CD4-positive, alpha-beta memory T cell (primary cell): ENCODE results near the gene LAMC1. TPM values are rescaled to one million over a fixed set of nuclear protein-coding genes. Genes with fewer than 3 reads are reported as not detected.

Experiments
- CTCF ChIA-PET: fragments of 350-600 bp; sonication (Branson Sonifier 250); formaldehyde crosslinking; loops from one replicate; lab custom pipeline; 2021; ENCODE audit warnings: inconsistent platforms; ENCODE audit not compliant: partially characterized antibody; lab: Charles Lee
- POLR2A ChIA-PET: fragments of 350-600 bp; sonication (Branson Sonifier 250); formaldehyde crosslinking; loops from one replicate; lab custom pipeline; 2021; ENCODE audit not compliant: partially characterized antibody; lab: Charles Lee
- DNase-seq, 5 donors: peaks; one replicate each; pipeline versions ENCODE4 v3.0.0 to v3.0.0-alpha.2; 2020 to 2022; ENCODE audit warnings: mixed read lengths in 1 of 5
- H3K27ac ChIP-seq: one replicate; pipeline ENCODE4 v1.7.0; 2013; ENCODE audit warnings: low read depth, low read length
- H3K27me3 ChIP-seq: 2 replicates; pipeline ENCODE4 v1.7.0; 2013; ENCODE audit warnings: mild to moderate bottlenecking, low read length, moderate library complexity; ENCODE audit not compliant: insufficient read depth
- H3K36me3 ChIP-seq: 2 replicates; pipeline ENCODE4 v1.7.0; 2013; ENCODE audit warnings: mild to moderate bottlenecking, low read length, moderate library complexity; ENCODE audit not compliant: insufficient read depth
- H3K4me1 ChIP-seq: 2 replicates; pipeline ENCODE4 v1.7.0; 2013; ENCODE audit warnings: mild to moderate bottlenecking, low read length, moderate library complexity; ENCODE audit not compliant: insufficient read depth
- H3K4me3 ChIP-seq, 2 donors: one replicate each; pipeline ENCODE4 v1.7.0; 2013; ENCODE audit warnings: low read length in 2 of 2, mild to moderate bottlenecking in 1 of 2
- H3K9me3 ChIP-seq, 2 donors: one replicate each; pipeline ENCODE4 v1.7.0; 2013; ENCODE audit warnings: low read length in 2 of 2, control low read depth in 1 of 2; ENCODE audit not compliant: control insufficient read depth in 1 of 2
- H3K27ac Mint-ChIP-seq, 7 donors: one replicate each; pipeline ENCODE4 v1.8.0; 2020 to 2021; ENCODE audit warnings: mixed read lengths in 7 of 7, mild to moderate bottlenecking in 6 of 7, inconsistent platforms in 3 of 7, moderate library complexity in 3 of 7
- H3K27me3 Mint-ChIP-seq, 2 donors: one replicate each; pipeline ENCODE4 v1.8.0; 2020 to 2021; ENCODE audit warnings: mixed read lengths in 2 of 2
- H3K36me3 Mint-ChIP-seq, 2 donors: one replicate each; pipeline ENCODE4 v1.8.0; 2020 to 2021; ENCODE audit warnings: mixed read lengths in 2 of 2, inconsistent platforms in 1 of 2, mild to moderate bottlenecking in 1 of 2
- H3K4me1 Mint-ChIP-seq, 4 donors: one replicate each; pipeline ENCODE4 v1.8.0; 2020 to 2021; ENCODE audit warnings: mixed read lengths in 4 of 4, mild to moderate bottlenecking in 1 of 4
- H3K4me3 Mint-ChIP-seq, 8 donors: one replicate each; pipeline ENCODE4 v1.8.0; 2020 to 2021; ENCODE audit warnings: mixed read lengths in 8 of 8, mild to moderate bottlenecking in 7 of 8, moderate library complexity in 6 of 8, inconsistent platforms in 3 of 8
- H3K9me3 Mint-ChIP-seq, 8 donors: one replicate each; pipeline ENCODE4 v1.8.0; 2020 to 2021; ENCODE audit warnings: mixed read lengths in 8 of 8, mild to moderate bottlenecking in 5 of 8, inconsistent platforms in 3 of 8, moderate library complexity in 1 of 8
- intact Hi-C: fragments of 100-400 bp; cut with micrococcal nuclease; formaldehyde crosslinking; loops from one replicate; pipeline ENCODE4 v1.15.1; 2023
- polyA plus RNA-seq, 2 donors: library from polyadenylated mRNA; unstranded; fragments of 300-500 nt; fragmentation: Illumina TruSeq; gene quantifications; one replicate each; pipeline ENCODE4 v1.2.3, GENCODE V29; 2021
- total RNA-seq, 2 experiments: library from RNA; stranded (reverse); gene quantifications; one replicate each; pipeline ENCODE4 v1.2.3, GENCODE V29; 2021

Gene LAMC1
- total and polyA plus RNA-seq, 4 experiments from 2014 or later, result 0.49 to 0.50 TPM; not detected in 2

GRCh38 chr1:183101841-183102276 is 78.6 kb downstream of the LAMC1 start:
- ChIA-PET CTCF (no interaction called here), POLR2A (no interaction called here)
- Histone ChIP-seq H3K27me3 (no peaks in the 10 kb centered on the region), H3K9me3 (no peaks in the 10 kb centered on the region), H3K36me3 (no peaks in the 10 kb centered on the region), H3K4me1 (no peaks in the 10 kb centered on the region), H3K4me3 (no peak overlapping the region), H3K27ac (no peak overlapping the region)
- no peak overlapping the region for H3K27ac Mint-ChIP-seq
- DNase-seq, result peak in 1 of 5 donors; percentile 19
- peaks cover 4 to 8% of the 10 kb centered on the region in 2 donors for H3K27me3 Mint-ChIP-seq
- no peak overlapping the region for H3K4me3 Mint-ChIP-seq
- H3K36me3 Mint-ChIP-seq, result no peaks in the 10 kb centered on the region
- no peaks in the 10 kb centered on the region for H3K9me3 Mint-ChIP-seq
- intact Hi-C loops, result no loop called here
- H3K4me1 Mint-ChIP-seq, result no peaks in the 10 kb centered on the region

DNA sequence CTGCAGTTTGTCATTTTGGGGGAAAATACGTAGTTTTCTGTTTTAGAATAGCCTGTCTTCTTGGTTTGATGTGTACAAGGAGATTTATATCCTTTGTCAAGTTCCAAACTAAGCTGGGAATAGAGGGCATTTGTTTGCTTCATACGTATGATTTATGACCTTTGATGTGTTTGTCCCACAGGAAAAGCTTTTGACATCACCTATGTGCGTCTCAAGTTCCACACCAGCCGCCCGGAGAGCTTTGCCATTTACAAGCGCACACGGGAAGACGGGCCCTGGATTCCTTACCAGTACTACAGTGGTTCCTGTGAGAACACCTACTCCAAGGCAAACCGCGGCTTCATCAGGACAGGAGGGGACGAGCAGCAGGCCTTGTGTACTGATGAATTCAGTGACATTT is 79.9 kb downstream of the LAMC1 start:
- Histone ChIP-seq H3K9me3 (no peaks in the 10 kb centered on the region), H3K4me1 (no peaks in the 10 kb centered on the region), H3K27me3 (no peaks in the 10 kb centered on the region), H3K27ac (no peak overlapping the region), H3K4me3 (no peak overlapping the region), H3K36me3 (no peaks in the 10 kb centered on the region)
- Mint-ChIP-seq H3K9me3 (no peaks in the 10 kb centered on the region), H3K4me3 (no peak overlapping the region), H3K36me3 (no peaks in the 10 kb centered on the region), H3K27ac (no peak overlapping the region), H3K4me1 (no peaks in the 10 kb centered on the region), H3K27me3 (peaks cover 4 to 8% of the 10 kb centered on the region in 2 donors)
- POLR2A ChIA-PET, result no interaction called here
- no peak for DNase-seq
- intact Hi-C loops, result no loop called here
- CTCF ChIA-PET, result no interaction called here

DNA sequence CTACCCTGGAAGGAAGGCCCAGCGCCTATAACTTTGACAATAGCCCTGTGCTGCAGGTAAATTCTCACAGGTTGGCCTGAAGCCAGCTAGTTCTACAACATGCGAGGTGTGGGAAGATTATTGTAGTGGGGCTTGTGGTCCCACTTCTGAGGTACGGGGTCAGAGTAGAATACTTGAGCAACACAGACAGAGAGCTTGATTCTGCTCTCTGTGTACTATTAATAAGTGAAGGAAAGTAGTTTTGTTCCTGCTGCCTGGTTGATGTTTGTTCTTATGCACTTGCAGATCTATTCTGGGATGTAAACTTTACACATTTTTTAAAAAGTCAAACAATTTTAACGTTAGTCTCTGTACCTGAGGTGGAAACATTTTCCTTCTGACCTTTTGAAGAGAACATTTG is 80.4 kb downstream of the LAMC1 start:
- Mint-ChIP-seq H3K36me3 (no peaks in the 10 kb centered on the region), H3K9me3 (no peaks in the 10 kb centered on the region), H3K27me3 (peaks cover 4 to 8% of the 10 kb centered on the region in 2 donors), H3K4me3 (no peak overlapping the region), H3K4me1 (no peaks in the 10 kb centered on the region), H3K27ac (no peak overlapping the region)
- no peaks in the 10 kb centered on the region for H3K36me3 ChIP-seq
- H3K27me3 ChIP-seq, result no peaks in the 10 kb centered on the region
- DNase-seq, result no peak
- POLR2A ChIA-PET, result no interaction called here
- H3K4me1 ChIP-seq, result no peaks in the 10 kb centered on the region
- no peak overlapping the region for H3K4me3 ChIP-seq
- CTCF ChIA-PET, result no interaction called here
- H3K27ac ChIP-seq, result no peak overlapping the region
- H3K9me3 ChIP-seq, result no peaks in the 10 kb centered on the region
- intact Hi-C loops, result no loop called here

- Histone ChIP-seq H3K27me3 (no peaks in the 10 kb centered on the region), H3K27ac (no peak overlapping the region), H3K9me3 (no peaks in the 10 kb centered on the region), H3K36me3 (no peaks in the 10 kb centered on the region), H3K4me1 (no peaks in the 10 kb centered on the region), H3K4me3 (no peak overlapping the region)
- no peaks in the 10 kb centered on the region for H3K4me1 Mint-ChIP-seq
- no peaks in the 10 kb centered on the region for H3K36me3 Mint-ChIP-seq
- H3K27me3 Mint-ChIP-seq, result peaks cover 7 to 8% of the 10 kb centered on the region in 2 donors
- no peak for DNase-seq
- ChIA-PET CTCF (no interaction called here), POLR2A (no interaction called here)
- no peak overlapping the region for H3K4me3 Mint-ChIP-seq
- intact Hi-C loops, result no loop called here
- H3K9me3 Mint-ChIP-seq, result no peaks in the 10 kb centered on the region
- no peak overlapping the region for H3K27ac Mint-ChIP-seq
Measured at GRCh38 chr1:183105449-183105848, 82.2 kb downstream of the LAMC1 start.

GRCh38 chr1:183106166-183106565 is 82.9 kb downstream of the LAMC1 start:
- Histone ChIP-seq H3K4me3 (no peak overlapping the region), H3K36me3 (no peaks in the 10 kb centered on the region), H3K4me1 (no peaks in the 10 kb centered on the region), H3K9me3 (no peaks in the 10 kb centered on the region), H3K27ac (no peak overlapping the region), H3K27me3 (no peaks in the 10 kb centered on the region)
- intact Hi-C loops, result no loop called here
- no peak for DNase-seq
- H3K36me3 Mint-ChIP-seq, result no peaks in the 10 kb centered on the region
- peaks cover 7 to 8% of the 10 kb centered on the region in 2 donors for H3K27me3 Mint-ChIP-seq
- no peaks in the 10 kb centered on the region for H3K9me3 Mint-ChIP-seq
- H3K4me3 Mint-ChIP-seq, result no peak overlapping the region
- no peaks in the 10 kb centered on the region for H3K4me1 Mint-ChIP-seq
- ChIA-PET POLR2A (no interaction called here), CTCF (interaction anchor here (1.2 kb wide), 1 partner anchor 9 kb away, joined by 3 read pairs; no protein-coding TSS in a partner anchor)
- no peak overlapping the region for H3K27ac Mint-ChIP-seq

DNA sequence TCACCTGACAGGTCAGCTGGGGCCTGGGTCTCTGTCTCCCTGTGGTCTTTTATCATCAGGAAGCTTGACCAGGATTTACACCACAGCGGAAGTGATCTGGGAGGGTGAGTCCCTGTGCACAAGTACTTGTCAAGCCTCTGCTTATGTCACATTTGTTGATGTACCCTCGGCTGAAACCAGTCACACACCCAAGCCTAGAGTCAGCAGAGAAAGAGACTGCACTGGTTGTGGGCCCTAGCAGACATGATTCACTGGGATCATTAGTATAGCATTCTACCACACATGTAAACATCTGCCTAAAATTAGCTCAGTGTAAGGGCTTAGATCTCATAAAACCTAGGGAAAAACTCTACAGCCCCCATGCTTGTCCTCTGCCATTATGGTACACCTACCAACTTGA is 83.5 kb downstream of the LAMC1 start:
- Mint-ChIP-seq H3K4me1 (no peaks in the 10 kb centered on the region), H3K9me3 (no peaks in the 10 kb centered on the region), H3K27me3 (peaks cover 7% of the 10 kb centered on the region in 2 donors), H3K27ac (no peak overlapping the region), H3K4me3 (no peak overlapping the region), H3K36me3 (no peaks in the 10 kb centered on the region)
- no peaks in the 10 kb centered on the region for H3K4me1 ChIP-seq
- no peaks in the 10 kb centered on the region for H3K27me3 ChIP-seq
- ChIA-PET POLR2A (no interaction called here), CTCF (interaction anchor here (1.2 kb wide), 1 partner anchor 10 kb away, joined by 3 read pairs; no protein-coding TSS in a partner anchor)
- no peaks in the 10 kb centered on the region for H3K9me3 ChIP-seq
- DNase-seq, result no peak
- intact Hi-C loops, result no loop called here
- no peak overlapping the region for H3K27ac ChIP-seq
- H3K36me3 ChIP-seq, result no peaks in the 10 kb centered on the region
- no peak overlapping the region for H3K4me3 ChIP-seq

- no peak for DNase-seq
- H3K4me1 ChIP-seq, result no peaks in the 10 kb centered on the region
- H3K4me3 Mint-ChIP-seq, result no peak overlapping the region
Measured at GRCh38 chr1:183110326-183110880, 87.2 kb downstream of the LAMC1 start.

More at GRCh38 chr1:183110326-183110880, 87.2 kb downstream of the LAMC1 start:
- Mint-ChIP-seq H3K4me1 (no peaks in the 10 kb centered on the region), H3K27me3 (peaks cover 3 to 6% of the 10 kb centered on the region in 2 donors), H3K36me3 (no peaks in the 10 kb centered on the region), H3K27ac (no peak overlapping the region), H3K9me3 (no peaks in the 10 kb centered on the region)
- CTCF ChIA-PET, result no interaction called here
- POLR2A ChIA-PET, result no interaction called here
- intact Hi-C loops, result no loop called here
- Histone ChIP-seq H3K4me3 (no peak overlapping the region), H3K9me3 (no peaks in the 10 kb centered on the region), H3K36me3 (no peaks in the 10 kb centered on the region), H3K27ac (no peak overlapping the region), H3K27me3 (no peaks in the 10 kb centered on the region)
